A204.1 (cell line): Measurements from ENCODE around the gene SERHL2.
"Not testable (repeated sequence)": the region's sequence is repeated elsewhere in the genome, so short reads cannot be mapped to it uniquely, and the experiment has no call there.

ENCODE experiments used
- FAIRE-seq: peaks from 2 replicates; lab custom pipeline; 2012; peaks lifted over from hg19 to GRCh38; lab: Jason Lieb, UNC

The SERHL2 gene, protein sequence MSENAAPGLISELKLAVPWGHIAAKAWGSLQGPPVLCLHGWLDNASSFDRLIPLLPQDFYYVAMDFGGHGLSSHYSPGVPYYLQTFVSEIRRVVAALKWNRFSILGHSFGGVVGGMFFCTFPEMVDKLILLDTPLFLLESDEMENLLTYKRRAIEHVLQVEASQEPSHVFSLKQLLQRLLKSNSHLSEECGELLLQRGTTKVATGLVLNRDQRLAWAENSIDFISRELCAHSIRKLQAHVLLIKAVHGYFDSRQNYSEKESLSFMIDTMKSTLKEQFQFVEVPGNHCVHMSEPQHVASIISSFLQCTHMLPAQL

DNA sequence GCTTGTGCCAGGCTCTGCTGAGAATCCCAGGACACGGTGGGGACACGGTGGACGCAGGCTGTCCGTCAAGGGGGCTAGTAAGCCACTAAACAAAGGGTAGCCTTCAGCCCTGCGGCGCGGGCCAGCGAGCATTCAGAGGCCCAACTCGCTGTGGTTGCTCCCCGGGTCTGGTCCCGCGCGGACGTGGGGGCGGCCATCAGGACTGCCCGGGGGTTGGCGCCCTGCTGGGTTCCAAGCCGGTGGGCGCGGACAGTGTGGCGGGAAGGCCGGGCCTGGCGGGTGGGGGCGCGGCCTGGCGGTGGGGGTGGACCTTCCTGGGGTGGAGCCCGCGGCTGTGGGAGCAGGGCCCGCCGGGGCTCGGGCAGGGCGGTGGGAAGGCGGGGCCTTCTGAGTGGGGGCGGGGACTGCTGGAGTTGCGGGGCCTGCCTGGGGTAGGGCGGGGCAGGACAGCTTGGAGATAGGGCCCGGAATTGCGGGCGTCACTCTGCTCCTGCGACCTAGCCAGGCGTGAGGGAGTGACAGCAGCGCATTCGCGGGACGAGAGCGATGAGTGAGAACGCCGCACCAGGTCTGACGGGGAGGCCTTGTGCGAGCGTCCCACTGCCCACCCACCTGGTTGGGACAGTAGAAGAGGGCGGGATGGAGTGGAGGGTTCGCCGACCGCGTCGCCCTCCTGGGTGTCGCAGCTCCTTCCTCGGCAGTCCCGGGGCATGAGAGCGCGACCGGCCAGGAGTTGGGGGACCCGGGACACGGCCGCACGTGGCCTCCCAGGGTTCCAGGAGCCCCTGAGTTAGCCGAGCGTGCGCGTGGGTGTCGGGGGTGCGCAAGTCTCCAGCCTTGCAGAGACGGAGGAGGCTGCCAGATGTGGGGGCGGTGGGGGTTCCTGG, at the start of gene SERHL2:
SERHL2 (plus strand) TSS at position 482 of the 887 bp plus-strand sequence; CDS start at position 547, 65 bp downstream.
- no peak for FAIRE-seq

DNA sequence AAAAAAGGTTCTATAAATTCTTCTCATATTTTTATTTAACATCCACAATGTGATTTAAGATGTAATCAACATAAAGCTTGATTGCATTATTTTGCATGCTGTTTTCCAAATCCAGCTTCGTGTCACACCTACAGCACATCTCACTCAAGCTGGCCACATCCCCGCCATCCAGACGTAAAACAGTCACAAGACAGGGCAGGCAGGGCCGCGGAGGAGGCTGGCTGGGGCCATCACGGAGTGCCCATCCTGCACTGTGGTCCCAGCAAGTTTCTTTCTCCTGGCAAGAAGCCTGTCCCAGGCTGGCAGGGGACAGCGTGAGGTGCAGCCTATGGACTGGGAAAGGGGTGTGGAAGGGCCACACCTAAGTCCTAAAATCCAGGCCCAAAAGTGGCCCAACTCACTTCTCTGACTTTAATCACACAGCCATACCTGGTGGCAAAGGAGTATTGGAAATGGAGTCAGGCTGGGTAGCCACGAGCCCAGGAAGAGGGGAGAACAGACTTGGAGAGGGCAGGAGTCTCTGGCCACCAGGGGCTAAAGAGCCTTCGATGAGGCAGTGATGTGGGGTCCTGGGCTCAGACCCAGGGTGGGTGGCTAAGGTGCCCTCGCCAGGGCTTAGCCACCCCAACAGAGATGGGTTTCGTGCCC, 45.3 kb upstream of the SERHL2 start:
- not testable (repeated sequence) for FAIRE-seq

DNA sequence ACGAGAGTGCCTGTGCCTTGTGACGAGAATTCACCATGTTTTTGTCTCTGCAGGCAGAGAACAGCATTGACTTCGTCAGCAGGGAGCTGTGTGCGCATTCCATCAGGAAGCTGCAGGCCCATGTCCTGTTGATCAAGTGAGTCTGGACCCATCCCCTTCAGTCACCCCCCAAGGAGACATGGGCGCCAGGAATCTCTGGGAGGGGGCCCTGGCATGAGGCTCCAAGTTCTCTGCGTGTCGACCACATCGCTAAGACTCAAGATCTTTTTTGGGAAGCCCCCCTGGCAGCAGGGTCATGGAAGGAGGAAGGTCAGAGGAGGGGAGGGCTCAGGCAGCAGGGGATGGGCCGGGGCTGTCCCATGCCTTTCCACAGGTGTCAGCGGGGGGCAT, 44.8 kb upstream of the SERHL2 start:
- FAIRE-seq, result not testable (repeated sequence)

DNA sequence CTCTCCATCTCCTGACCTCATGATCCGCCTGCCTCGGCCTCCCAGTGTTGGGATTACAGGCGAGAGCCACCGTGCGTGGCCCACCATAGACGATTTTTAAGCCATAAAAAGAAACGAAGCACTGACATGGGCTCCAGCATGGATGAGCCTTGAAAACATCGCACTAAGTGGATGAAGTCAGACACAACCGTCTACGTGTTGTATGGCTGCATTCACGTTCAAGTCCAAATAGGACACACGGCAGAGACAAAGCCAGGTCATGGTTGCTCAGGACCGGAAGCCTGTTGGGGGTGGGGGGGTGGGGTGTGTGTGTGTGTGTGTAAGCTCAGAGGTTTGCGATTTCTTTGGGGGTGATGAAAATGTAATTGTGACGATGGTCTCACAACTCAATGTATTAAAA, 44.2 kb upstream of the SERHL2 start:
- no peak for FAIRE-seq

GRCh38 chr22:42511401-42511891, 42.3 kb upstream of the SERHL2 start:
- no peak for FAIRE-seq

DNA sequence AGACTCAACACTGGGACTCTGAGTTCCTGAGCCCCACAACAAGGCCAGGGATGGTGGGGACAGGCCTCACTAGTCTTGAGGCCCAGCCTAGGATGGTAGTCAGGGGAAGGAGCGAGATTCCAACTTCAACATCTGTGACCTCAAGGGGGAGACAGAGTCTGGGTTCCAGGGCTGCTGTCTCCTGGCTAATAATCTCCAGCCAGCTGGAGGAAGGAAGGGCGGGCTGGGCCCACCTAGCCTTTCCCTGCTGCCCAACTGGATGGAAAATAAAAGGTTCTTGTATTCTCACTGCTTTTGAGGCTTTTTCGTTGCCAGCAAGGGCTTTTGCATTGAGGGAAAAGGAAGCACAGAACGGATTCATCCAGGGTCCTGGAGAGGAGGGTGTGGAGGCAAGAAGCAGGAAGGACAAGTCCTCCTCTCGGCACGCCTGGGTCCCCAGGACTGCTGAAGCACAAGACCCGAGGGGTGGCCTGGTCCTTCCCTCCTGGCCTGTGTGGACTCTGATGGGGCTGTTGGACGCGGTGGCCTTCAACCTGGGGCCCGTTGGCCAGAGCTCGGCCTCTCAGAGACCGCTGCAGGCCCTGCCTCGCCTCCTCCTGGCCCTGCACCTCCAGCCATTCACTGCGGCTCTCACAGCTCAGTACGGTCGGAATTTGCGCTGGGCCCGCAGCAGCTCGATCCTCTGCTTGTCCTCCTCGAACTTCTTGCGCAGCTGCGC, 41.3 kb upstream of the SERHL2 start:
- not testable (repeated sequence) for FAIRE-seq

- FAIRE-seq, result not testable (repeated sequence)
Measured at GRCh38 chr22:42514331-42514730, 39.4 kb upstream of the SERHL2 start.

- not testable (repeated sequence) for FAIRE-seq
Measured at GRCh38 chr22:42515304-42515703, 38.5 kb upstream of the SERHL2 start.

GRCh38 chr22:42515896-42516295, 37.9 kb upstream of the SERHL2 start:
- FAIRE-seq, result no peak

GRCh38 chr22:42517103-42517502, 36.7 kb upstream of the SERHL2 start:
- FAIRE-seq, result not testable (repeated sequence)

GRCh38 chr22:42518638-42519524, 34.9 kb upstream of the SERHL2 start:
- FAIRE-seq, result not testable (repeated sequence)

GRCh38 chr22:42519525-42520401, 34.0 kb upstream of the SERHL2 start, which contains the start of gene RRP7A:
RRP7A (minus strand) TSS chr22:42519796; CDS start chr22:42519786, 10 bp downstream.
- FAIRE-seq, result no peak

- no peak for FAIRE-seq
Measured at GRCh38 chr22:42521228-42521546, 32.6 kb upstream of the SERHL2 start.

DNA sequence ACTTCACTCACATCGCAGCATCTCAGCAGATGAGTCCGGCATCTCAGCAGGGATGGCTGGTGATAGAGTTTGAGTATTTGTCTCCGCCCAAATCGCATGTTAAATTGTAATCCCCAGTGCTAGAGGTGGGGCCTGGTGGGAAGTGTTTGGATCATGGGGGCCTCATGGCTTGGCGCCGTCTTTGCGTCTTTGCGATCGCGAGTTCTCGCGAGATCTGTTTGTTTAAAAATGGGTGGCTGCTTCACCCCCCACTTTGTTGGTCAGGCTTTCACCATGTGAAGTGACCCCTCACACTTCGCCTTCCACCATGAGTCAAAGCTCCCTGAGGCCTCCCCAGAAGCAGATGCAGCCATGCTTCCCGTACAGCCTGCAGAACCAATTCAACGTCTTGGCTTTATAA, 31.2 kb upstream of the SERHL2 start:
- no peak for FAIRE-seq

DNA sequence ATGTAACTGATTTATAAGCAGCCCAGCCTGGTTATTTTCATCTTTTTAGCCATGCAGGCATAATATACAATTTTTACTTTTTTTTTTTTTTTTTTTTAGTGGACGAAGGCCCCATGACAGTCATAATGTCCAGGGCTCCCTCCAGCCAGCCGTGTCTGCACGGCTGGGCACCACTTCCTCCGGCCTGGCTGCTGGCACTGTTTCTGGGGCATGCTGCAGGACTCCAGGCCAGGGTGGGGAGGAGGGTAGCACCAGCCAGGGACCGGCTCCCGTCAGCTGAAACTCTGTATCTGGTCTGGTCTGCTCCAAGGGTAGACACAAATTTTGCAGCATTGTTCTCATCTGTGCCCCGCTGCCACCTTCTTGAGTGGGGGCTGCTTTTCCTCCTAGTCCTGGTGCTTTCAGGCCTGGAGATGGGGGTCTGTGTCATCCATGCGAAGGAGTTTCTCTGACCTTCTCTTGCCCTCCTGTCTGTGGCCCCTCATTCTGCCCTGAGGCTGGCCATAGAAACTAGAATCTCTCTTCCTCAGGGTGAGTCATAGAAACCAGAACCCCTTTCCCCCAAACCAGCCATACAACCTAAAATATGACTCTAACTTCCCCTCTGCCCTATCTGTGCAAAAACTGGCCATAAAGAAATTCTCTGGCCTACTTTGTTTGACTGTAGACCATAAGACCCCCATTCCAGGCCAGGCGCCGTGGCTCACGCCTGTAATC, 25.0 kb upstream of the SERHL2 start:
- no peak for FAIRE-seq

GRCh38 chr22:42529435-42529834, 24.3 kb upstream of the SERHL2 start:
- FAIRE-seq, result not testable (repeated sequence)

DNA sequence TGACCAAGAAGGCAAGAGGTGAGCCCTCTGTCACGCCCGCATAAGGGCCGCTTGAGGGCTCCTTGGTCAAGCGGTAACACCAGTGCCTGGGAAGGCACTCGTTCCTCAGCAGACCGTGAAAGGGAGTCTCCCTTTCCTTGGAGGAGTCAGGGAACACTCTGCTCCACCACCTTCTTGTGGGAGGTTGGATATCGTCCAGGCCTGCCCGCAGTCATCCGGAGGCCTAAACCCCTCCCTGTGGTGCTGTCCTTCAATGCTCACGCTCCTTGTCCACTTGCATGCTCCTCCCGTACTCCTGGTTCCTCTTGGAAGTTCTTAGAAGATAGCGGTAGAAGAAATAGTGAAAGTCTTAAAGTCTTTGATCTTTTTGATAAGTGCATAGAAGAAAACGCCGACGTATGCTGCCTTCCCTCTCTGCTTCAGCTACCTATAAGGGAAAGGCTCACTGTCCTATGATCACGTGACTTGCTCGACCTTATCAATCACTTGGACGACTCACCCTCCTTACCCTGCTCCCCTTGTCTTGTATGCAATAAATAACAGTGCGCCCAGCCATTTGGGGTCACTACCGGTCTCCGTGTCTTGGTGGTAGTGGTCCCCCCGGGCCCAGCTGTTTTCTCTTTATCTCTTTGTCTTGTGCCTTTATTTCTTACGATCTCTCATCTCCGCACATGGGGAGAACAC, 22.2 kb upstream of the SERHL2 start:
- FAIRE-seq, result not testable (repeated sequence)

DNA sequence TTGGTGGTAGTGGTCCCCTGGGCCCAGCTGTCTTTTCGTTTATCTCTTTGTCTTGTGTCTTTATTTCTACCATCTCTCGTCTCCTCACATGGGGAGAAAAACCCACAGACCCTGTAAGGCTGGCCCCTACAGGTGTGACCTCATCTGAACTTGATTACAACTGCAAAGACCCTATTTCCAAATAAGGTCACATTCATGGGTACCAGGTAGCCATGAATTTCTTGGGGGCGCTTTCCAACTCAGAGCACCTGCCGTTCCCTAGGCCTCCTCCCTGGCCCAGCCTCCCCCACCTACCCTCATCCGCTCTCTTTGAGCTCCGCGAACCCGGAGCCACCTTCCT, 20.1 kb upstream of the SERHL2 start:
- FAIRE-seq, result no peak
